Lower leg skin (tissue), 3 donors: ENCODE measurements around the gene MBD3L3.
"Not testable (repeated sequence)": the region's sequence is repeated elsewhere in the genome, so short reads cannot be mapped to it uniquely, and the experiment has no call there.

ENCODE experiments used
- POLR2A ChIP-seq, 2 donors: fragments of 450-650 bp; IDR thresholded peaks; one replicate each; pipeline ENCODE4 v1.6.1; 2016 to 2017; ENCODE audit warnings: antibody characterized with exemption in 2 of 2, mild to moderate bottlenecking in 1 of 2, moderate library complexity in 1 of 2
- TF ChIP-seq, protein P1 (sequence below), 3 donors: fragments of 450-650 bp; IDR thresholded peaks; one replicate each; pipeline ENCODE4 v1.5.1; 2016; ENCODE audit warnings: antibody characterized with exemption in 3 of 3, mild to moderate bottlenecking in 3 of 3, moderate library complexity in 2 of 3

- TF ChIP-seq, protein P1, sequence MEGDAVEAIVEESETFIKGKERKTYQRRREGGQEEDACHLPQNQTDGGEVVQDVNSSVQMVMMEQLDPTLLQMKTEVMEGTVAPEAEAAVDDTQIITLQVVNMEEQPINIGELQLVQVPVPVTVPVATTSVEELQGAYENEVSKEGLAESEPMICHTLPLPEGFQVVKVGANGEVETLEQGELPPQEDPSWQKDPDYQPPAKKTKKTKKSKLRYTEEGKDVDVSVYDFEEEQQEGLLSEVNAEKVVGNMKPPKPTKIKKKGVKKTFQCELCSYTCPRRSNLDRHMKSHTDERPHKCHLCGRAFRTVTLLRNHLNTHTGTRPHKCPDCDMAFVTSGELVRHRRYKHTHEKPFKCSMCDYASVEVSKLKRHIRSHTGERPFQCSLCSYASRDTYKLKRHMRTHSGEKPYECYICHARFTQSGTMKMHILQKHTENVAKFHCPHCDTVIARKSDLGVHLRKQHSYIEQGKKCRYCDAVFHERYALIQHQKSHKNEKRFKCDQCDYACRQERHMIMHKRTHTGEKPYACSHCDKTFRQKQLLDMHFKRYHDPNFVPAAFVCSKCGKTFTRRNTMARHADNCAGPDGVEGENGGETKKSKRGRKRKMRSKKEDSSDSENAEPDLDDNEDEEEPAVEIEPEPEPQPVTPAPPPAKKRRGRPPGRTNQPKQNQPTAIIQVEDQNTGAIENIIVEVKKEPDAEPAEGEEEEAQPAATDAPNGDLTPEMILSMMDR (IDR thresholded peaks at IDR 0.05) = not testable (repeated sequence)
- TF ChIP-seq POLR2A (IDR thresholded peaks at IDR 0.05) = not testable (repeated sequence)
These were observed 1.5 kb upstream of the MBD3L3 start for GRCh38 chr19:7059977-7060376.
